Prostate gland (tissue), 2 donors: ENCODE data around the gene MTMR6.

ENCODE experiments used
- POLR2A ChIP-seq: fragments of 450-650 bp; IDR thresholded peaks from one replicate; pipeline ENCODE4 v1.6.1; 2016; ENCODE audit warnings: antibody characterized with exemption, mild to moderate bottlenecking
- POLR2AphosphoS5 ChIP-seq: sonication (generic); formaldehyde crosslinking; IDR thresholded peaks from one replicate; pipeline ENCODE4 v1.6.1; 2017; ENCODE audit warnings: antibody characterized with exemption
- TF ChIP-seq, protein P1 (sequence below), 4 experiments: fragments of 200-600 bp in 2 of 4; fragments of 450-650 bp in 2 of 4; sonication (generic) in 2 of 4; IDR thresholded peaks; 1 replicate in 3 of 4; 2 replicates in 1 of 4; pipeline ENCODE4 v1.5.1; 2016 to 2019; ENCODE audit warnings: antibody characterized with exemption in 4 of 4, mild to moderate bottlenecking in 2 of 4, moderate library complexity in 2 of 4

- TF ChIP-seq POLR2A: no peak
- TF ChIP-seq, protein P1, sequence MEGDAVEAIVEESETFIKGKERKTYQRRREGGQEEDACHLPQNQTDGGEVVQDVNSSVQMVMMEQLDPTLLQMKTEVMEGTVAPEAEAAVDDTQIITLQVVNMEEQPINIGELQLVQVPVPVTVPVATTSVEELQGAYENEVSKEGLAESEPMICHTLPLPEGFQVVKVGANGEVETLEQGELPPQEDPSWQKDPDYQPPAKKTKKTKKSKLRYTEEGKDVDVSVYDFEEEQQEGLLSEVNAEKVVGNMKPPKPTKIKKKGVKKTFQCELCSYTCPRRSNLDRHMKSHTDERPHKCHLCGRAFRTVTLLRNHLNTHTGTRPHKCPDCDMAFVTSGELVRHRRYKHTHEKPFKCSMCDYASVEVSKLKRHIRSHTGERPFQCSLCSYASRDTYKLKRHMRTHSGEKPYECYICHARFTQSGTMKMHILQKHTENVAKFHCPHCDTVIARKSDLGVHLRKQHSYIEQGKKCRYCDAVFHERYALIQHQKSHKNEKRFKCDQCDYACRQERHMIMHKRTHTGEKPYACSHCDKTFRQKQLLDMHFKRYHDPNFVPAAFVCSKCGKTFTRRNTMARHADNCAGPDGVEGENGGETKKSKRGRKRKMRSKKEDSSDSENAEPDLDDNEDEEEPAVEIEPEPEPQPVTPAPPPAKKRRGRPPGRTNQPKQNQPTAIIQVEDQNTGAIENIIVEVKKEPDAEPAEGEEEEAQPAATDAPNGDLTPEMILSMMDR (IDR thresholded peaks at IDR 0.05): no peak
- TF ChIP-seq POLR2AphosphoS5: no peak
These were observed 73.6 kb downstream of the MTMR6 start for GRCh38 chr13:25213715-25214114.
